ENCODE data around the gene KCTD5. TPM values are rescaled to one million over a fixed set of nuclear protein-coding genes. Genes with fewer than 3 reads are reported as not detected.
"Not testable (repeated sequence)": the region's sequence is repeated elsewhere in the genome, so short reads cannot be mapped to it uniquely, and the experiment has no call there.

Gene KCTD5
- total RNA-seq, 1 experiment from 2014 or later: 49.4 TPM

DNA sequence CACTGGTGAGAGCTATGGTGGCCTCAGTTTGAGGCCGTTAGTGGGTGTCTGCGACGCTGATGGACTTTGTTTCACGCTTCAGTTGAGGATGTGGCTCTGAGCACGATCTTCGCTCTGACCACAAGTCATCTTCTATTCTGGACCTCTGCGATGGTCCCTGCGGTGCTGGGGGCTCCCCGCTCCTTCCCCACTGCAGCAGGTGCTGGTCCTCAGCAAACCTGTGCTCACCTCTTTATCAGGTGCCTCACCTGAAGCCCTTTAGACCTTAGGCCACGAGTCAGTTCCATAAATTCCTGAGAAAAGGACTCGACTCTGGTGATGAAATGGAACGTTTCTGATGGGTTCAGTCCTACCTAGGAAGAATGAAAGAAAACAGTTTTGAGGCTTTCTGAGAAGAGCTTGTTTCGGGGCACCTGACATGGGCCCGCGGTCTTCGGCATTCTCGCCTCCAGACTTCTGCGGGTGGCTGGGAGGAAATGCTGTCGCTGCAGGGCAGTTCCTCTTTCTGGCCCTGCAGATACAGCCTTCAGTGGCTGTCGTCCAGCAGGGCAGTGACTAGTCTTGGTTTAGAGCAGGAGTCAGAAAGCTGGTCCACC is 4.7 kb downstream of the KCTD5 start:
- Mint-ChIP-seq H3K4me3 (ENCODE audit: unreplicated experiment) (no peak overlapping the region), H3K9me3 (ENCODE audit: unreplicated experiment) (no peaks in the 10 kb centered on the region), H3K27me3 (ENCODE audit: insufficient read depth, unreplicated experiment) (no peaks in the 10 kb centered on the region), H3K27ac (ENCODE audit: low read depth, unreplicated experiment) (no peak overlapping the region), H3K4me1 (ENCODE audit: insufficient read depth, unreplicated experiment) (no peaks in the 10 kb centered on the region), H3K36me3 (ENCODE audit: insufficient read depth, unreplicated experiment) (peaks cover 6% of the 10 kb centered on the region)
- TF ChIP-seq, protein P1, sequence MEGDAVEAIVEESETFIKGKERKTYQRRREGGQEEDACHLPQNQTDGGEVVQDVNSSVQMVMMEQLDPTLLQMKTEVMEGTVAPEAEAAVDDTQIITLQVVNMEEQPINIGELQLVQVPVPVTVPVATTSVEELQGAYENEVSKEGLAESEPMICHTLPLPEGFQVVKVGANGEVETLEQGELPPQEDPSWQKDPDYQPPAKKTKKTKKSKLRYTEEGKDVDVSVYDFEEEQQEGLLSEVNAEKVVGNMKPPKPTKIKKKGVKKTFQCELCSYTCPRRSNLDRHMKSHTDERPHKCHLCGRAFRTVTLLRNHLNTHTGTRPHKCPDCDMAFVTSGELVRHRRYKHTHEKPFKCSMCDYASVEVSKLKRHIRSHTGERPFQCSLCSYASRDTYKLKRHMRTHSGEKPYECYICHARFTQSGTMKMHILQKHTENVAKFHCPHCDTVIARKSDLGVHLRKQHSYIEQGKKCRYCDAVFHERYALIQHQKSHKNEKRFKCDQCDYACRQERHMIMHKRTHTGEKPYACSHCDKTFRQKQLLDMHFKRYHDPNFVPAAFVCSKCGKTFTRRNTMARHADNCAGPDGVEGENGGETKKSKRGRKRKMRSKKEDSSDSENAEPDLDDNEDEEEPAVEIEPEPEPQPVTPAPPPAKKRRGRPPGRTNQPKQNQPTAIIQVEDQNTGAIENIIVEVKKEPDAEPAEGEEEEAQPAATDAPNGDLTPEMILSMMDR (IDR thresholded peaks at IDR 0.05; ENCODE audit: unreplicated experiment): no peak
- no peak for DNase-seq (ENCODE audit: unreplicated experiment)
- intact Hi-C loops (cut with micrococcal nuclease): no loop called here
- no TSS peak for BruUV-seq (replicated peaks)
- POLR2A ChIA-PET: no interaction called here
- CTCF ChIA-PET: no interaction called here

GRCh38 chr16:2687531-2688308 is 5.4 kb downstream of the KCTD5 start:
- H3K27me3 Mint-ChIP-seq (ENCODE audit: insufficient read depth, unreplicated experiment): no peaks in the 10 kb centered on the region
- H3K4me3 Mint-ChIP-seq (ENCODE audit: unreplicated experiment): no peak overlapping the region
- TF ChIP-seq, protein P1 (IDR thresholded peaks at IDR 0.05; ENCODE audit: unreplicated experiment): no peak
- H3K9me3 Mint-ChIP-seq (ENCODE audit: unreplicated experiment): no peaks in the 10 kb centered on the region
- H3K36me3 Mint-ChIP-seq (ENCODE audit: insufficient read depth, unreplicated experiment): peaks cover 6% of the 10 kb centered on the region
- BruUV-seq (replicated peaks): no TSS peak
- no peak for DNase-seq (ENCODE audit: unreplicated experiment)
- ChIA-PET CTCF (interaction anchor here (0.5 kb wide), 1 partner anchor 472 kb away, joined by 3 read pairs; no protein-coding TSS in a partner anchor), POLR2A (no interaction called here)
- no peaks in the 10 kb centered on the region for H3K4me1 Mint-ChIP-seq (ENCODE audit: insufficient read depth, unreplicated experiment)
- intact Hi-C loops (cut with micrococcal nuclease): no loop called here
- H3K27ac Mint-ChIP-seq (ENCODE audit: low read depth, unreplicated experiment): no peak overlapping the region

DNA sequence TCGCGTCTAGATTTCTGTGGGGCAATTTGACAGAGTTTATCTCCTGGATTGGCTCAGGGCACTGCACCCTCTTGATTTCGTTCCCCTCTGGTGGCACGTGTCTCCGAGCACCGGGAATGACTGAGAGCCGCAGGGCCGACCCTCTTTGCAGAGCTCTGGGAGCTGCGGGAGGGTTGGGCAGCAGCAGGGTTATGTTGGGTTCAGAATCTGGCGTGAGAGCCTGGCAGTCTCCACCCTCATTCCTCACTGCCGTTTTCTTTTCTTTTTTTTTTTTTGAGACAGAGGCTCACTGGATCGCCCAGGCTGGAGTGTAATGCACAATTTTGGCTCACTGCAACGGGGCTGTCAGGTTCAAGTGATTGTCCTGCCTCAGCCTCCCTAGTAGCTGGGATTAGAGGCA is 7.1 kb downstream of the KCTD5 start:
- POLR2A ChIA-PET; H3K4me3 Mint-ChIP-seq (ENCODE audit: unreplicated experiment); H3K4me1 Mint-ChIP-seq (ENCODE audit: insufficient read depth, unreplicated experiment); H3K27me3 Mint-ChIP-seq (ENCODE audit: insufficient read depth, unreplicated experiment); DNase-seq (ENCODE audit: unreplicated experiment); BruUV-seq (replicated peaks); H3K27ac Mint-ChIP-seq (ENCODE audit: low read depth, unreplicated experiment); H3K9me3 Mint-ChIP-seq (ENCODE audit: unreplicated experiment); CTCF ChIA-PET; intact Hi-C loops (cut with micrococcal nuclease); H3K36me3 Mint-ChIP-seq (ENCODE audit: insufficient read depth, unreplicated experiment): not testable (repeated sequence)

DNA sequence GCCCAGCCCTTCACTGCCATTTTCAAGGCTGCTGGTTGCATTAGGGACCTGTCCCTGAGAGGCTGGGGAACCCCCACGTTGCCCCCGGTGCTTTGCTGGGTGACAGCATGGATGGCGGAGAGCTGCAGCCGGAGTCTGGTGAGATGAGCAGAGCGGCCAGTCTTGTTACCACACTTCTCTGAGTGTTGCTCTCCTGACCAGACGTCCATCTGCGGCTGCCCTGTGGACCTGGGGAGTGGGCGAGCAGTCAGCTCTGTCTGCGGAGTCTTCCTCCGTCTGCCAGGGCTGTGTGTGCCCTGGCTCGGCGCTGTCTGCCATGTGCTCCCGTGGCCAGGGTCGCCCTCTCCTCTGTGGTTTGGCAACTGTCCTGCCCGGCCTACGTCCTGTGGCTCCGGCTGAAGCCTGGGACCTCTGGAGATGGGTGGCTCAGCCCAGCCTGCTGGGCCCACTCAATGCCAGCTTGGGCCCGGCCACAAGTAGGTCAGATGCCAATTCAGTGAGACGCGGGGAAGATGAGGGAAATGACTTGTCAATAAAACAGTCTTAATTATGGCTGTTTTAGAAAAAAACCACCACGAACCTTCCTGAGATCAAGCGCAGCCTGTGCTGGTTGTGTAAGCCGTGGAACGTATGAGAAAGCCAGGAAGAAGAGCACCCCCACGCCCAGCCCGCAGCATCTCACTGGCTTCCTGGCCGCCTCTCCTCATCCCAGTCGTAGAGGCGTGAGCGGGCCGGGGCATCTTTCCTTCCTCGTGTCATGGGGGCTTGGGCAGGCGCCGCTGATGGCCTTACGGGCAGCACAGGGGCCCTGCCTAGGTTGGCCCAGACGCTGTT is 7.9 kb downstream of the KCTD5 start:
- Mint-ChIP-seq H3K27me3 (ENCODE audit: insufficient read depth, unreplicated experiment) (no peaks in the 10 kb centered on the region), H3K36me3 (ENCODE audit: insufficient read depth, unreplicated experiment) (peaks cover 6% of the 10 kb centered on the region), H3K4me3 (ENCODE audit: unreplicated experiment) (no peak overlapping the region), H3K9me3 (ENCODE audit: unreplicated experiment) (no peaks in the 10 kb centered on the region), H3K27ac (ENCODE audit: low read depth, unreplicated experiment) (no peak overlapping the region), H3K4me1 (ENCODE audit: insufficient read depth, unreplicated experiment) (peaks cover 4% of the 10 kb centered on the region)
- intact Hi-C loops (cut with micrococcal nuclease): no loop called here
- DNase-seq (ENCODE audit: unreplicated experiment): no peak
- BruUV-seq (replicated peaks): no TSS peak
- ChIA-PET CTCF (no interaction called here), POLR2A (no interaction called here)
- TF ChIP-seq, protein P1 (IDR thresholded peaks at IDR 0.05; ENCODE audit: unreplicated experiment): no peak
